Sigmoid colon (tissue), 4 donors: Measurements from ENCODE around the gene ARNT2.

ENCODE experiments used
- CTCF ChIP-seq, 4 experiments: fragments of 450-650 bp in 3 of 4; fragments of 200-600 bp in 1 of 4; IDR thresholded peaks; one replicate each; pipeline ENCODE4 v1.5.1; 2016 to 2019; ENCODE audit warnings: antibody characterized with exemption in 4 of 4, mild to moderate bottlenecking in 3 of 4, moderate library complexity in 2 of 4
- EP300 ChIP-seq, 4 donors: sonication (generic); formaldehyde crosslinking; IDR thresholded peaks; one replicate each; pipeline ENCODE4 v1.6.1; 2017; ENCODE audit warnings: antibody characterized with exemption in 4 of 4

DNA sequence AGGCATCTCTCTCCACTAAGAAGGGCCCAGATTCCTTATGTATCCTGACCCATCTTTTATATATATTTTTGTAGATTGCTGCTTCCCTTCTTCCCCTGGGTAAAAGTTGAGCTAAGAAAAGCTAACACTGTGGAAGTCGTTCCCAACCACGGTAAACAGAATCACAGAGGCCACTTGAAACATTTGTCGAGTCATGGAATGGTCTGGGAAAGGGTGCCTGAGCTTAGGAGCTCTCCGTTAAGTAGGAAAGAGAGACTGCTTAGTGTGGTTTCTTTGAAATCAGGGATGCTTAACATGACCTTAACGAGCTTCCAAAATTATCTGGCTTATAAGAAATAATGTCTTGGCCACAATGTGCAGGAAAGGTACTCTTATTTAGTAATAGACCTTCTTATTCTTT is 45.6 kb downstream of the ARNT2 start:
- no peak for TF ChIP-seq CTCF (IDR thresholded peaks at IDR 0.05)
- no peak for TF ChIP-seq EP300 (IDR thresholded peaks at IDR 0.05)
